ENCODE measurements around the gene KCNK6. TPM values are rescaled to one million over a fixed set of nuclear protein-coding genes. Genes with fewer than 3 reads are reported as not detected.

The KCNK6 gene
- total RNA-seq, 1 donor from 2014 or later = 0.92 TPM

DNA sequence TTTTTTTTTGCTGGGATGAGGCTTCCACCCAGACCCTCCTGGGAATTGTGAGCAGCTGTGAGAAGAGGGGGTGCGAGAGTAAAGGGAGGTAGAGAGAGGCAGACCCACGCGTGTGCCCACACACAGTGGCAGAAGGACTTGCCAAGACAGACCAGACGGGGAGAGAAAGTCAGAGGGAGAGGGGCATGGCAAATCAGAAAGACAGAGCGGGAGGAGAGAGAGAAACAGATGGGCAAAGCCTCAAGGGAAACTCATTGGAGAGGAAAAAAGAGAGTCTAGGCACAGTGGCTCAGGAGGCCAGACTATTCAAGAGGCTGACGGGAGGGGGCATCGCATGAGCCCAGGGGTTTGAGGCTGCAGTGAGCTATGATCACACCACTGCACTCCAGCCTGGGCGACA lies 33.0 kb downstream of the KCNK6 start:
- no peaks in the 10 kb centered on the region for H3K9me3 Mint-ChIP-seq
- DNase-seq (ENCODE audit: low spot score) = no peak
- no peak overlapping the region for H3K4me3 ChIP-seq
- no peak overlapping the region for H3K4me3 Mint-ChIP-seq
- H3K27ac ChIP-seq = no peak overlapping the region
- H3K4me1 ChIP-seq = no peaks in the 10 kb centered on the region
- H3K27ac Mint-ChIP-seq = peak overlapping the region; percentile 13
- no peaks in the 10 kb centered on the region for H3F3A ChIP-seq (ENCODE audit: low read depth)
- H4K20me1 ChIP-seq (ENCODE audit: low read depth) = no peaks in the 10 kb centered on the region
- H3K36me3 Mint-ChIP-seq = no peaks in the 10 kb centered on the region
- H3K27me3 ChIP-seq = peaks cover 17% of the 10 kb centered on the region
- no peaks in the 10 kb centered on the region for H3K79me2 ChIP-seq (ENCODE audit: low read depth)
- no peaks in the 10 kb centered on the region for H3K36me3 ChIP-seq
- no peak for TF ChIP-seq EZH2 (IDR thresholded peaks at IDR 0.05)
- no peak for TF ChIP-seq EZH2phosphoT487 (IDR thresholded peaks at IDR 0.05)
- TF ChIP-seq, protein P1, sequence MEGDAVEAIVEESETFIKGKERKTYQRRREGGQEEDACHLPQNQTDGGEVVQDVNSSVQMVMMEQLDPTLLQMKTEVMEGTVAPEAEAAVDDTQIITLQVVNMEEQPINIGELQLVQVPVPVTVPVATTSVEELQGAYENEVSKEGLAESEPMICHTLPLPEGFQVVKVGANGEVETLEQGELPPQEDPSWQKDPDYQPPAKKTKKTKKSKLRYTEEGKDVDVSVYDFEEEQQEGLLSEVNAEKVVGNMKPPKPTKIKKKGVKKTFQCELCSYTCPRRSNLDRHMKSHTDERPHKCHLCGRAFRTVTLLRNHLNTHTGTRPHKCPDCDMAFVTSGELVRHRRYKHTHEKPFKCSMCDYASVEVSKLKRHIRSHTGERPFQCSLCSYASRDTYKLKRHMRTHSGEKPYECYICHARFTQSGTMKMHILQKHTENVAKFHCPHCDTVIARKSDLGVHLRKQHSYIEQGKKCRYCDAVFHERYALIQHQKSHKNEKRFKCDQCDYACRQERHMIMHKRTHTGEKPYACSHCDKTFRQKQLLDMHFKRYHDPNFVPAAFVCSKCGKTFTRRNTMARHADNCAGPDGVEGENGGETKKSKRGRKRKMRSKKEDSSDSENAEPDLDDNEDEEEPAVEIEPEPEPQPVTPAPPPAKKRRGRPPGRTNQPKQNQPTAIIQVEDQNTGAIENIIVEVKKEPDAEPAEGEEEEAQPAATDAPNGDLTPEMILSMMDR (IDR thresholded peaks at IDR 0.05) = no peak
- no peak overlapping the region for H2AFZ ChIP-seq (replicated peaks)
- H3K9ac ChIP-seq = no peak overlapping the region
- H3K9me3 ChIP-seq (ENCODE audit: low read depth) = no peaks in the 10 kb centered on the region
- H3K4me2 ChIP-seq = no peak overlapping the region
- H3K27me3 Mint-ChIP-seq (ENCODE audit: insufficient read depth, low read depth) = peaks cover 9% of the 10 kb centered on the region
- H3K4me1 Mint-ChIP-seq = peaks cover 10% of the 10 kb centered on the region

DNA sequence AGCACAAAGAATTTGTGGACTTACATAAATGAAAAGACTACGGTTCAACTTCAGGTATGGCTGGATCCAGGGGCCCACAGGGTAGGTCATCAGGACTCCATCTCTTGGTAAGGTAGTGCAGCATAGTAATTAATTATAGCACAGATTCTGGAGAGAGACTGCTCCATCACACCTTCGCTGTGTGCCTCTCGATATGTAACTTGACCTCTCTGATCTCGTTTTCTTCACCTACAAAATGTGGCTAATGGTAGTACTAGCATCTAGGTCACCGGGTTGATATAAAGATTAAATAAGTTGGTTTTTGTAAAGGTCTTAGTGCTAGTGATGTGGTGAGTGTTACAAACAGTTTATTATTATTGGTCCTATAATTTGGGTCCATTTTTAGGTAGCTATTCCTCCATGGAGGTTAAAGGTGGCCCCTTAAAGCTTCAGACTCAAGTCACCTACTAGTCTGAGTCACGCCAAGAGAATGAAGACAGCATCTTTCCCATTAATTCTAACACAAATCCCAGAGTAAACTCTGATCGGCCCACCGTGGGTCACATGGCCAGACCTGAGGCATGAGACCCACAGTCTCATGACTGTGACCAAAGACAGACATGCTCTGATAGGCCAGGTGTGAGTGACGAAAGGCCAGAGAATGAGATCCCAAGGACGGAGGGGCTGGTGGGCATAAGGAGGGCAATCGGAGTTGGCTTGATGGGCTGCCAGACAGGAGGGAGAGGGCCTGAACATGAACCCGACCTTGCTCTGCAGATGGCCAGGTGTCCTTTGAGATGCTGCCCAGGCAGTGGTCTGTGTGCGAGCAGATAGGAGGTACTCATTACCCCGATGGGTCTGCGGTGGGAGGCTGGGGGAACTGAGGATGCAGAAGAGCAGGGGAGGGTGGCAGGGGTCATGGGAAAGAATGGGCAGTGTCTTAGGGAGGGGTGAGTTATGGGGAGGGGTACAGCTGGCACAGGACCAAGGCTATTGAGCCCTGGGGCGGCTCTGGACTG lies 36.4 kb downstream of the KCNK6 start:
- Histone ChIP-seq H3K9me3 (ENCODE audit: low read depth) (no peaks in the 10 kb centered on the region), H3K4me2 (no peak overlapping the region), H4K20me1 (ENCODE audit: low read depth) (no peaks in the 10 kb centered on the region), H3K36me3 (no peaks in the 10 kb centered on the region), H3K79me2 (ENCODE audit: low read depth) (no peaks in the 10 kb centered on the region), H2AFZ (replicated peaks) (no peak overlapping the region), H3F3A (ENCODE audit: low read depth) (peaks cover 3% of the 10 kb centered on the region), H3K27ac (no peak overlapping the region), H3K4me3 (no peak overlapping the region), H3K27me3 (peaks cover 51% of the 10 kb centered on the region), H3K9ac (no peak overlapping the region), H3K4me1 (peaks cover under 1% of the 10 kb centered on the region)
- no peaks in the 10 kb centered on the region for H3K36me3 Mint-ChIP-seq
- TF ChIP-seq EZH2 (IDR thresholded peaks at IDR 0.05) (no peak), EZH2phosphoT487 (IDR thresholded peaks at IDR 0.05) (no peak)
- TF ChIP-seq, protein P1 (IDR thresholded peaks at IDR 0.05) = no peak
- no peak overlapping the region for H3K27ac Mint-ChIP-seq
- peaks cover 3% of the 10 kb centered on the region for H3K9me3 Mint-ChIP-seq
- H3K27me3 Mint-ChIP-seq (ENCODE audit: insufficient read depth, low read depth) = peaks cover 30% of the 10 kb centered on the region
- H3K4me3 Mint-ChIP-seq = no peak overlapping the region
- DNase-seq (ENCODE audit: low spot score) = no peak
- peaks cover 20% of the 10 kb centered on the region for H3K4me1 Mint-ChIP-seq

DNA sequence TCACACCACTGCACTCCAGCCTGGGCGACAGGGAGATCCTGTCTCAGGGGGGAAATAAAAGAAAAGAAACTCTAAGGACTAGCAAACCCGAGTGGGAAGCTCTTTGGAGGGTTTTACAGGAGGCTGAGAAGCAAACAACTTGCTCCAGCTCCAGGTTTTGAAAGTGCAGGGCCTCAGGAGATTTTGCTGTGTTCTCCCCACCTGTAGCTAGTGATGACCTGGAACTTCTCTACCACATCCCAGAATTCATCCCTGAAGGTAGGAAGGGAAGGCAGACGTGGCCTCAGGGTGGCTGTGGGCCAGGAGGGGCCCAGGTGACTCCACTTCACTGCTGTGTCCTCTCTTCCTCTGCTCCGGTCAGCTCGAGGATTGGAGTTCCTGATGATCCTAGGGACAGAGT lies 38.4 kb downstream of the KCNK6 start:
- Histone ChIP-seq H3K4me1 (peaks cover 3% of the 10 kb centered on the region), H3K4me3 (no peak overlapping the region), H3K9ac (no peak overlapping the region), H2AFZ (replicated peaks) (no peak overlapping the region), H3K27me3 (peaks cover 57% of the 10 kb centered on the region), H3K79me2 (ENCODE audit: low read depth) (no peaks in the 10 kb centered on the region), H3K9me3 (ENCODE audit: low read depth) (no peaks in the 10 kb centered on the region), H3F3A (ENCODE audit: low read depth) (peaks cover 22% of the 10 kb centered on the region), H4K20me1 (ENCODE audit: low read depth) (no peaks in the 10 kb centered on the region), H3K36me3 (no peaks in the 10 kb centered on the region), H3K4me2 (no peak overlapping the region), H3K27ac (no peak overlapping the region)
- no peak overlapping the region for H3K4me3 Mint-ChIP-seq
- no peak for DNase-seq (ENCODE audit: low spot score)
- TF ChIP-seq, protein P1 (IDR thresholded peaks at IDR 0.05) = no peak
- TF ChIP-seq EZH2phosphoT487 (IDR thresholded peaks at IDR 0.05) (no peak), EZH2 (IDR thresholded peaks at IDR 0.05) (no peak)
- H3K36me3 Mint-ChIP-seq = no peaks in the 10 kb centered on the region
- no peak overlapping the region for H3K27ac Mint-ChIP-seq
- peaks cover 21% of the 10 kb centered on the region for H3K4me1 Mint-ChIP-seq
- peaks cover 29% of the 10 kb centered on the region for H3K27me3 Mint-ChIP-seq (ENCODE audit: insufficient read depth, low read depth)
- peaks cover 3% of the 10 kb centered on the region for H3K9me3 Mint-ChIP-seq

All from neural progenitor cell (in vitro differentiated cells).